ENCODE results near the gene AP3S1. TPM values are rescaled to one million over a fixed set of nuclear protein-coding genes. Genes with fewer than 3 reads are reported as not detected.
"Not testable (repeated sequence)": the region's sequence is repeated elsewhere in the genome, so short reads cannot be mapped to it uniquely, and the experiment has no call there.

The AP3S1 gene
- total RNA-seq, 4 donors from 2014 or later: 59.2 to 207 (median 149) TPM

- intact Hi-C loops (cut with DNase I): no loop called here
- H3K36me3 ChIP-seq: no peaks in the 10 kb centered on the region
- no peak overlapping the region for H3K27ac ChIP-seq
- DNase-seq: no peak
- 97 to 98% methylated on average over 2 of the region's 2 CpGs for WGBS, 2 donors
- no peaks in the 10 kb centered on the region for H3K4me1 ChIP-seq
- TF ChIP-seq POLR2A (IDR thresholded peaks at IDR 0.05) (no peak), CTCF (IDR thresholded peaks at IDR 0.05) (no peak)
- H3K27me3 ChIP-seq: no peaks in the 10 kb centered on the region
- no peaks in the 10 kb centered on the region for H3K9me3 ChIP-seq
- H3K4me3 ChIP-seq (replicated peaks in 1 of 3): no peak overlapping the region
These were observed 40.6 kb upstream of the AP3S1 start for GRCh38 chr5:115801152-115801551.

GRCh38 chr5:115801984-115802383 lies 39.8 kb upstream of the AP3S1 start:
- H3K4me3 ChIP-seq (replicated peaks in 1 of 3): no peak overlapping the region
- intact Hi-C loops (cut with DNase I): no loop called here
- no peaks in the 10 kb centered on the region for H3K9me3 ChIP-seq
- H3K4me1 ChIP-seq: no peaks in the 10 kb centered on the region
- H3K27ac ChIP-seq: no peak overlapping the region
- no peaks in the 10 kb centered on the region for H3K36me3 ChIP-seq
- no peak for TF ChIP-seq POLR2A (IDR thresholded peaks at IDR 0.05)
- no peak for TF ChIP-seq CTCF (IDR thresholded peaks at IDR 0.05)
- DNase-seq: no peak
- WGBS, 2 donors: 47 to 67% methylated on average over 1 of the region's 1 CpG
- no peaks in the 10 kb centered on the region for H3K27me3 ChIP-seq

GRCh38 chr5:115806986-115807653 lies 34.6 kb upstream of the AP3S1 start:
- Histone ChIP-seq H3K9me3 (no peaks in the 10 kb centered on the region), H3K4me1 (no peaks in the 10 kb centered on the region), H3K36me3 (no peaks in the 10 kb centered on the region), H3K4me3 (replicated peaks in 1 of 3) (no peak overlapping the region), H3K27me3 (no peaks in the 10 kb centered on the region), H3K27ac (no peak overlapping the region)
- 69 to 83% methylated on average over 2 of the region's 2 CpGs for WGBS, 2 donors
- intact Hi-C loops (cut with DNase I): no loop called here
- no peak for DNase-seq
- TF ChIP-seq CTCF (IDR thresholded peaks at IDR 0.05) (no peak), POLR2A (IDR thresholded peaks at IDR 0.05) (no peak)

- no peak for DNase-seq
- no peaks in the 10 kb centered on the region for H3K27me3 ChIP-seq
- H3K27ac ChIP-seq: no peak overlapping the region
- H3K4me3 ChIP-seq (replicated peaks in 1 of 3): no peak overlapping the region
- intact Hi-C loops (cut with DNase I): no loop called here
- no peaks in the 10 kb centered on the region for H3K4me1 ChIP-seq
- no peaks in the 10 kb centered on the region for H3K36me3 ChIP-seq
- H3K9me3 ChIP-seq: no peaks in the 10 kb centered on the region
- no peak for TF ChIP-seq POLR2A (IDR thresholded peaks at IDR 0.05)
- TF ChIP-seq CTCF (IDR thresholded peaks at IDR 0.05): no peak
- 88 to 94% methylated on average over 2 of the region's 2 CpGs for WGBS, 2 donors
These were observed 34.1 kb upstream of the AP3S1 start for GRCh38 chr5:115807654-115808052.

GRCh38 chr5:115808066-115808465 lies 33.7 kb upstream of the AP3S1 start:
- H3K27me3 ChIP-seq; H3K36me3 ChIP-seq; H3K27ac ChIP-seq; H3K4me3 ChIP-seq (replicated peaks in 1 of 3); H3K9me3 ChIP-seq; DNase-seq; intact Hi-C loops (cut with DNase I); H3K4me1 ChIP-seq: not testable (repeated sequence)
- WGBS, 2 donors: 82 to 93% methylated on average over 2 of the region's 2 CpGs
